Loucy (cell line): Measurements from ENCODE around the gene ANO10.

Experiments used
- CTCF ChIP-seq: fragments of 200-600 bp; sonication (generic); conservative IDR thresholded peaks from 2 replicates; pipeline ENCODE4 v1.5.1; 2014; ENCODE audit warnings: mild to moderate bottlenecking, antibody characterized with exemption, low read length
- EZH2phosphoT487 ChIP-seq: fragments of 200-600 bp; IDR thresholded peaks from 2 replicates; pipeline ENCODE4 v1.6.1; 2018; ENCODE audit warnings: antibody characterized with exemption, mild to moderate bottlenecking, moderate library complexity, borderline replicate concordance

- TF ChIP-seq CTCF (no peak), EZH2phosphoT487 (no peak)
Observed at GRCh38 chr3:43582866-43583265, 38.9 kb downstream of the ANO10 start.
